K562 (cell line): ENCODE data around the gene C11orf52. TPM values are rescaled to one million over a fixed set of nuclear protein-coding genes. Genes with fewer than 3 reads are reported as not detected.
A peak's percentile ranks its signal among the peaks of the same experiment; 100 is the strongest.

Source experiments
- AFF1 ChIP-seq, 2 experiments: fragments of 450-650 bp; IDR thresholded peaks; 2 replicates each; pipeline ENCODE4 v1.6.1; 2018; ENCODE audit warnings: mild to moderate bottlenecking in 2 of 2, low read depth in 1 of 2; ENCODE audit not compliant: partially characterized antibody in 2 of 2
- HDGF ChIP-seq: fragments of 450-650 bp; IDR thresholded peaks from 2 replicates; pipeline ENCODE4 v1.6.1; 2016
- PBX2 ChIP-seq, 2 experiments: IDR thresholded peaks in 1 of 2; conservative IDR thresholded peaks in 1 of 2; 2 replicates each; pipeline ENCODE4 v1.6.1; 2016; ENCODE audit warnings: low read depth in 2 of 2, mild to moderate bottlenecking in 1 of 2, missing compliant biosample characterization in 1 of 2, missing genetic modification characterization in 1 of 2, moderate library complexity in 1 of 2
- RBM14 ChIP-seq: fragments of 200-400 bp; formaldehyde crosslinking; IDR thresholded peaks from 2 replicates; pipeline ENCODE4 v1.6.1; 2018; ENCODE audit warnings: low read depth, mild to moderate bottlenecking, low read length, moderate library complexity, borderline replicate concordance; ENCODE audit not compliant: insufficient read depth
- RBM22 ChIP-seq: fragments of 200-400 bp; formaldehyde crosslinking; IDR thresholded peaks from 2 replicates; pipeline ENCODE4 v1.6.1; 2018; ENCODE audit warnings: low read length, low read depth; ENCODE audit not compliant: poor library complexity, severe bottlenecking
- SMAD1 ChIP-seq: fragments of 150-350 bp; IDR thresholded peaks from 2 replicates; pipeline ENCODE4 v1.6.1; 2014; ENCODE audit warnings: low read length, low read depth; ENCODE audit not compliant: partially characterized antibody
- U2AF2 ChIP-seq: fragments of 200-400 bp; formaldehyde crosslinking; optimal IDR thresholded peaks from 2 replicates; pipeline ENCODE3; 2017; ENCODE audit warnings: low read depth, mild to moderate bottlenecking, low read length
- WHSC1 ChIP-seq: IDR thresholded peaks from one replicate; pipeline ENCODE4 v1.6.1; 2012; ENCODE audit warnings: low read length, control low read depth, inconsistent platforms
- ZBTB11 ChIP-seq, 3 experiments: fragments of 200-800 bp in 1 of 3; fragments of 250-450 bp in 1 of 3; fragments of 450-650 bp in 1 of 3; sonication (Bioruptor Pico) in 1 of 3; sonication (Bioruptor generic) in 1 of 3; formaldehyde crosslinking in 1 of 3; IDR thresholded peaks; 2 replicates each; pipeline versions ENCODE4 v1.6.1 to v1.8.0; 2016 to 2022; ENCODE audit warnings: mild to moderate bottlenecking in 2 of 3, missing genetic modification characterization in 2 of 3, missing compliant biosample characterization in 1 of 3, moderate library complexity in 1 of 3
- ZFPM2 ChIP-seq: fragments of 250-450 bp; sonication (Bioruptor Pico); IDR thresholded peaks from 2 replicates; pipeline ENCODE4 v1.5.1; 2022; ENCODE audit warnings: mild to moderate bottlenecking
- ZNF280A ChIP-seq: fragments of 450-650 bp; IDR thresholded peaks from 2 replicates; pipeline ENCODE4 v1.6.1; 2018; ENCODE audit warnings: mild to moderate bottlenecking, low read depth; ENCODE audit not compliant: partially characterized antibody
- polyA plus RNA-seq, 8 experiments: library from polyadenylated mRNA; depleted of rRNA in 4 of 8; stranded (reverse) in 5 of 8; unstranded in 3 of 8; fragments of >200 nt; fragmentation: Nextera tagmentation in 2 of 8; fragmentation: Illumina TruSeq in 1 of 8; extraction: Ambion mirVana in 2 of 8; extraction: Trizol in 1 of 8; gene quantifications; 2 replicates each; pipeline versions ENCODE4 v1.2.1 to v1.2.3, GENCODE V29; 2011 to 2014; ENCODE audit warnings: inconsistent platforms in 1 of 8, missing spikeins in 1 of 8
- total RNA-seq, 7 experiments: library from RNA; depleted of rRNA in 6 of 7; stranded (reverse); fragments of >200 nt in 6 of 7; fragmentation: Illumina TruSeq in 2 of 7; extraction: Trizol in 2 of 7; gene quantifications; 2 replicates each; pipeline versions ENCODE4 v1.2.1 to v1.2.3, GENCODE V29; 2011 to 2021; ENCODE audit warnings: low replicate concordance in 1 of 7
- TF ChIP-seq, protein P1 (sequence below): fragments of 450-650 bp; IDR thresholded peaks from 2 replicates; pipeline ENCODE4 v1.6.1; 2016; ENCODE audit warnings: borderline replicate concordance

The C11orf52 gene
- total and polyA plus RNA-seq, 9 of the 15 experiments (the other 6 are each of a cell fraction or from before 2014, with no cell fraction given), result 0.29 to 2.9 (median 1.0) TPM

- TF ChIP-seq ZNF280A (no peak), WHSC1 (no peak), ZBTB11 (CRISPR knock-in tag; IDR thresholded peaks at IDR 0.05) (no peak), RBM14 (no peak), PBX2 (CRISPR knock-in tag; IDR thresholded peaks at IDR 0.05; ENCODE audit: low read depth) (no peak), PBX2 (tag; conservative IDR thresholded peaks at IDR 0.05; ENCODE audit: low read depth) (peak; percentile 67), AFF1 (IDR thresholded peaks at IDR 0.05; ENCODE audit: low read depth in 1 of 2, partially characterized antibody in 2 of 2) (no peak), RBM22 (no peak), ZFPM2 (CRISPR knock-in tag) (no peak), U2AF2 (no peak), HDGF (peak; percentile 61; the same call in 1 of the 2 replicates), SMAD1 (no peak)
- TF ChIP-seq, protein P1, sequence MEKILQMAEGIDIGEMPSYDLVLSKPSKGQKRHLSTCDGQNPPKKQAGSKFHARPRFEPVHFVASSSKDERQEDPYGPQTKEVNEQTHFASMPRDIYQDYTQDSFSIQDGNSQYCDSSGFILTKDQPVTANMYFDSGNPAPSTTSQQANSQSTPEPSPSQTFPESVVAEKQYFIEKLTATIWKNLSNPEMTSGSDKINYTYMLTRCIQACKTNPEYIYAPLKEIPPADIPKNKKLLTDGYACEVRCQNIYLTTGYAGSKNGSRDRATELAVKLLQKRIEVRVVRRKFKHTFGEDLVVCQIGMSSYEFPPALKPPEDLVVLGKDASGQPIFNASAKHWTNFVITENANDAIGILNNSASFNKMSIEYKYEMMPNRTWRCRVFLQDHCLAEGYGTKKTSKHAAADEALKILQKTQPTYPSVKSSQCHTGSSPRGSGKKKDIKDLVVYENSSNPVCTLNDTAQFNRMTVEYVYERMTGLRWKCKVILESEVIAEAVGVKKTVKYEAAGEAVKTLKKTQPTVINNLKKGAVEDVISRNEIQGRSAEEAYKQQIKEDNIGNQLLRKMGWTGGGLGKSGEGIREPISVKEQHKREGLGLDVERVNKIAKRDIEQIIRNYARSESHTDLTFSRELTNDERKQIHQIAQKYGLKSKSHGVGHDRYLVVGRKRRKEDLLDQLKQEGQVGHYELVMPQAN, result no peak; the same call in 1 of the 2 replicates
Measured at GRCh38 chr11:111870522-111870885, 48.2 kb upstream of the C11orf52 start (continued).
